ENCODE results near the gene UBLCP1. TPM values are rescaled to one million over a fixed set of nuclear protein-coding genes. Genes with fewer than 3 reads are reported as not detected.

The UBLCP1 gene
- total and polyA plus RNA-seq, 2 of the 8 experiments (the other 6 are each of a cell fraction or from before 2014, with no cell fraction given), result 13.0 to 40.9 TPM

DNA sequence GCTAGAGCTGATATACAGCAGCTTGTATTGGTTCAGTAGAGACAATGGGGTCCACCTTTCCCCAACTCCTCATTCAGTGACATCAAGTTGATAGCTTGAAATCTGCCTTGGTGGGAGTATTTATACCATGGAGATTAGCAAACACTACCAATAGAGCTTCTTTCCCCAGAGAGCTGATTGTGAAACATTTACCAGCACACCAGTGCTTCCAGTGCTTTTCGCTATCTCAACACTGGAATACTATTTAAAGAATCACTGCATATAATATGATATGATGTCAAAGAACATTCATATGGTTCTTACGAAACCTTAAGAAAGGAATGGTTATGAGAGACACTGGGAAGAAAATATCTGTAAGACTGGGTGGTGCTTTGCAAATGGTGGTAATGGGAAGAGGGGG is 31.9 kb upstream of the UBLCP1 start:
- ChIA-PET POLR2A (ENCODE audit: partially characterized antibody) (interaction anchor here (0.6 to 1.3 kb wide), 2 partner anchors 23 to 944 kb away, joined by 4 to 7 read pairs; no protein-coding TSS in a partner anchor), CTCF (ENCODE audit: partially characterized antibody) (interaction anchor here (0.8 kb wide), 1 partner anchor 74 kb away, joined by 4 read pairs; no protein-coding TSS in a partner anchor)
- Histone ChIP-seq H2BK12ac (ENCODE audit: low read depth, low read length) (no peak overlapping the region), H2AK5ac (ENCODE audit: low read depth, low read length) (no peak overlapping the region), H3K14ac (ENCODE audit: insufficient read length) (no peak overlapping the region), H2BK120ac (replicated peaks; ENCODE audit: low read depth, low read length) (no peak overlapping the region), H3K79me2 (ENCODE audit: control insufficient read depth in 1 of 2, insufficient read depth in 2 of 2, low read length in 2 of 2) (no peaks in the 10 kb centered on the region), H2BK20ac (ENCODE audit: low read length) (no peak overlapping the region), H4K20me1 (replicated peaks in 1 of 2; ENCODE audit: control insufficient read depth in 1 of 2, insufficient read depth in 2 of 2, low read length in 2 of 2) (peaks cover 0 to 2% of the 10 kb centered on the region in 2 experiments), H3K23me2 (ENCODE audit: low read depth, low read length) (no peaks in the 10 kb centered on the region), H3K56ac (replicated peaks; ENCODE audit: insufficient read length, low read depth, low read length) (no peak overlapping the region), H3K4ac (replicated peaks; ENCODE audit: insufficient read length, low read depth, low read length) (no peak overlapping the region), H4K8ac (ENCODE audit: extremely low read depth, insufficient read depth, low read length) (no peak overlapping the region), H3K18ac (ENCODE audit: extremely low read depth, low read length) (no peak overlapping the region), H4K5ac (ENCODE audit: insufficient read length, low read depth, low read length) (no peak overlapping the region), H3K4me2 (ENCODE audit: insufficient read depth in 1 of 2, low read depth in 2 of 2, low read length in 2 of 2) (no peak overlapping the region), H4K91ac (replicated peaks; ENCODE audit: insufficient read length, low read length) (no peak overlapping the region), H2BK15ac (ENCODE audit: low read length) (no peak overlapping the region), H2BK5ac (ENCODE audit: low read depth, low read length) (no peak overlapping the region), H2AFZ (ENCODE audit: low read length) (no peak overlapping the region), H3K23ac (ENCODE audit: insufficient read length) (no peak overlapping the region), H3K9me3 (ENCODE audit: insufficient read depth in 2 of 2, low read depth in 1 of 2, low read length in 1 of 2) (no peaks in the 10 kb centered on the region), H3K4me1 (replicated peaks in 1 of 4; ENCODE audit: control insufficient read depth in 3 of 4, insufficient read depth in 4 of 4, low read length in 3 of 4) (peaks cover 0 to 2% (median 0%) of the 10 kb centered on the region in 4 experiments; a peak in 1 of 7 replicates), H3K27me3 (replicated peaks in 1 of 4; ENCODE audit: control insufficient read depth in 3 of 4, extremely low read depth in 1 of 4, insufficient read depth in 3 of 4, low read length in 3 of 4) (peaks cover 24 to 50% (median 40%) of the 10 kb centered on the region in 4 experiments), H3K27ac (ENCODE audit: low read depth, low read length) (no peak overlapping the region), H3K79me1 (ENCODE audit: low read depth, low read length) (no peaks in the 10 kb centered on the region), H3K36me3 (ENCODE audit: control insufficient read depth in 2 of 4, insufficient read depth in 4 of 4, low read length in 3 of 4) (no peaks in the 10 kb centered on the region), H3K9ac (replicated peaks in 1 of 4; ENCODE audit: extremely low read depth in 1 of 4, low read depth in 3 of 4, low read length in 3 of 4) (no peak overlapping the region), H3K4me3 (ENCODE audit: extremely low read depth in 1 of 4, insufficient read depth in 2 of 4, low read depth in 3 of 4, low read length in 4 of 4) (no peak overlapping the region)
- TF ChIP-seq GTF2F1 (IDR thresholded peaks at IDR 0.05; ENCODE audit: borderline replicate concordance, low read depth, low read length) (no peak), MAX (IDR thresholded peaks at IDR 0.05) (no peak), CREB1 (IDR thresholded peaks at IDR 0.05) (no peak), TAF7 (optimal IDR thresholded peaks at IDR 0.05; ENCODE audit: borderline replicate concordance, low read depth, low read length) (no peak), SAP30 (IDR thresholded peaks at IDR 0.05; ENCODE audit: insufficient read depth, insufficient replicate concordance, low read length) (no peak), RAD21 (IDR thresholded peaks at IDR 0.05 in 1 of 2, conservative IDR thresholded peaks at IDR 0.05 in 1 of 2; ENCODE audit: low read depth in 2 of 2, low read length in 2 of 2) (no peak), POU5F1 (IDR thresholded peaks at IDR 0.05; ENCODE audit: low read depth, low read length) (no peak), SP4 (IDR thresholded peaks at IDR 0.05; ENCODE audit: low read length) (no peak), NRF1 (IDR thresholded peaks at IDR 0.05; ENCODE audit: low read depth, low read length) (no peak)
- no peak for DNase-seq (ENCODE audit: low read depth in 1 of 2, low spot score in 2 of 2)
- no peak for FAIRE-seq
- 94% methylated on average over 2 of the region's 2 CpGs; no CpG with 5 or more reads in 1 of the 2 experiments for WGBS, 2 experiments (ENCODE audit: extremely low coverage in 1 of 2, insufficient coverage in 1 of 2, insufficient read length in 1 of 2, insufficient replicate concordance in 2 of 2, low coverage in 1 of 2, low lambda C conversion rate in 2 of 2, missing lambda C conversion rate in 1 of 2)

Measured in H1 (cell line).